ENCODE data around the gene CD6. TPM values are rescaled to one million over a fixed set of nuclear protein-coding genes. Genes with fewer than 3 reads are reported as not detected.

Gene CD6
- total RNA-seq, 1 experiment from 2014 or later = 0.23 TPM

DNA sequence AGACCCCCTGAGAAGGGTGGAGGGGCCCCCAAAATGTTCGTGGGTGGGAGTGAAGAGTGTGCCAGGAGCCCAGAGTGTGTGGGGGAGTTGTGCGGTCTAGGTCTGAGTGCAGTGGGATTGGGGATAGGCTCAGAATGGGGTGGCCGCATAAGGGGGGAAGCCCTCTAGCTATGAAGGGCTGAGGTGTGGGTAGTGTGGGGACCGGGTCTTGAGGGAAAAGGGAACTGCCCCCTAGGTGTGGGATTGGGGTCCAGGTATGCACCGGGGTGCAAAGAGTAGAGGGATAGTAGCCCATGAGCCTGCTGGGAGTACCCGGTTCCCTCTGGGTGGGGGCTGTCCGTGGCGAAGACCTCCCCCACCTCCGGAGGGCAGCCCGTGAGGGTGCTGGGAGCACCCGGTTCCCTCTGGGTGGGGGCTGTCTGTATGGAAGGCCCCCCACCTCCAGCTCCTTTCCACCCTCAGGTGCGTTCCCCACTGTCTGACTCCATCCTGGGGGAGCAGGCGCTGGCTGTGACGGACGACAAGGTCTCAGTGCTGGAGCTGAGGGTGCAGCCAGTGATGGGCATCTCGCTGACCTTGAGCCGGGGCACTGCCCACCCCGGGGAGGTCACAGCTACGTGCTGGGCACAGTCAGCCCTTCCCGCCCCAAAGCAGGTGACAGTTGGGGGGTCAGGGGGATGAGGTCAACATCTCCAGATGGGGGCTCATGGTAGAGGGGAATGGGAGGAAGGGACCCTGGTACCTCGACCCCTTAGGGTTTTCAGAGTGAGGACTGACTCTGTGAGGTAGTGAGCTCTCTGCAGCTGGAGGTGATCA is 36.5 kb upstream of the CD6 start:
- H3K27me3 ChIP-seq (replicated peaks; ENCODE audit: control insufficient read depth, insufficient read depth, low read length) = no peaks in the 10 kb centered on the region
- H3K36me3 ChIP-seq (ENCODE audit: control insufficient read depth, insufficient read depth, low read length) = peaks cover 3% of the 10 kb centered on the region
- Mint-ChIP-seq H3K4me3 (ENCODE audit: unreplicated experiment) (no peak overlapping the region), H3K27ac (ENCODE audit: unreplicated experiment) (no peak overlapping the region), H3K9me3 (ENCODE audit: unreplicated experiment) (no peaks in the 10 kb centered on the region), H3K4me1 (ENCODE audit: low read depth, unreplicated experiment) (peaks cover 9% of the 10 kb centered on the region), H3K27me3 (ENCODE audit: insufficient read depth, unreplicated experiment) (no peaks in the 10 kb centered on the region), H3K36me3 (ENCODE audit: insufficient read depth, unreplicated experiment) (peaks cover 22% of the 10 kb centered on the region)
- no peaks in the 10 kb centered on the region; the same call in 1 of the 2 replicates for H3K4me1 ChIP-seq
- DNase-seq = no peak
- intact Hi-C loops (cut with micrococcal nuclease; ENCODE audit: unreplicated experiment) = no loop called here
- TF ChIP-seq, protein P1, sequence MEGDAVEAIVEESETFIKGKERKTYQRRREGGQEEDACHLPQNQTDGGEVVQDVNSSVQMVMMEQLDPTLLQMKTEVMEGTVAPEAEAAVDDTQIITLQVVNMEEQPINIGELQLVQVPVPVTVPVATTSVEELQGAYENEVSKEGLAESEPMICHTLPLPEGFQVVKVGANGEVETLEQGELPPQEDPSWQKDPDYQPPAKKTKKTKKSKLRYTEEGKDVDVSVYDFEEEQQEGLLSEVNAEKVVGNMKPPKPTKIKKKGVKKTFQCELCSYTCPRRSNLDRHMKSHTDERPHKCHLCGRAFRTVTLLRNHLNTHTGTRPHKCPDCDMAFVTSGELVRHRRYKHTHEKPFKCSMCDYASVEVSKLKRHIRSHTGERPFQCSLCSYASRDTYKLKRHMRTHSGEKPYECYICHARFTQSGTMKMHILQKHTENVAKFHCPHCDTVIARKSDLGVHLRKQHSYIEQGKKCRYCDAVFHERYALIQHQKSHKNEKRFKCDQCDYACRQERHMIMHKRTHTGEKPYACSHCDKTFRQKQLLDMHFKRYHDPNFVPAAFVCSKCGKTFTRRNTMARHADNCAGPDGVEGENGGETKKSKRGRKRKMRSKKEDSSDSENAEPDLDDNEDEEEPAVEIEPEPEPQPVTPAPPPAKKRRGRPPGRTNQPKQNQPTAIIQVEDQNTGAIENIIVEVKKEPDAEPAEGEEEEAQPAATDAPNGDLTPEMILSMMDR (IDR thresholded peaks at IDR 0.05; ENCODE audit: insufficient read depth in 1 of 2, low read depth in 1 of 2, low read length in 1 of 2, severe bottlenecking in 1 of 2, unreplicated experiment in 1 of 2) = no peak
- H3K9me3 ChIP-seq = no peaks in the 10 kb centered on the region
- no peak overlapping the region for H3K4me3 ChIP-seq (ENCODE audit: low read depth, low read length)
- BruUV-seq (replicated peaks) = no TSS peak
- POLR2A ChIA-PET = no interaction called here
- CTCF ChIA-PET = no interaction called here

DNA sequence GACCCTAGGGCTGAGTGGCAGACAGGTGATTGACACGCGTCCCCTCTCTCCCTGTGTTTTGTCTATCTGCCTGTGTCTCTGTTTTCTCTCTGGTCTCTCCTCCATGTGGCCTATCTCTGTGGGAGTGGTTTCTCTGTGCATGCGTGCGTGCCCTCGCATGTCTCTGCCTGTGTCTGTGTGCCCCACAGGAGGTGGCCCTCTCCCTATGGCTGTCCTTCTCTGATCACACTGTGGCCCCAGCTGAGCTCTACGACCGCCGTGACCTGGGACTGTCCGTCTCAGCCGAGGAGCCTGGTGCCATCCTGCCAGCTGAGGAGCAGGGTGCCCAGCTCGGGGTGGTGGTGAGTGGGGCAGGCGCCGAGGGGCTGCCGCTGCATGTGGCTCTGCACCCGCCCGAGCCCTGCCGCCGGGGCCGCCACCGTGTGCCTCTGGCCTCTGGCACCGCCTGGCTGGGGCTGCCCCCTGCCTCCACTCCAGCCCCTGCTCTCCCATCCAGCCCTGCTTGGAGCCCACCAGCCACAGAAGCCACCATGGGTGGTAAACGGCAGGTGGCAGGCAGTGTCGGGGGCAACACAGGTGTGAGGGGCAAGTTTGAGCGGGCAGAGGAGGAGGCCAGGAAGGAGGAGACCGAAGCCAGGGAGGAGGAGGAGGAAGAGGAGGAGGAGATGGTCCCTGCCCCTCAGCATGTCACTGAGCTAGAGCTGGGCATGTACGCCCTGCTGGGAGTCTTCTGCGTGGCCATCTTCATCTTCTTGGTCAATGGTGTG is 35.6 kb upstream of the CD6 start:
- H3K4me1 Mint-ChIP-seq (ENCODE audit: low read depth, unreplicated experiment) = peaks cover 13% of the 10 kb centered on the region
- POLR2A ChIA-PET = no interaction called here
- Histone ChIP-seq H3K4me3 (ENCODE audit: low read depth, low read length) (no peak overlapping the region), H3K27me3 (replicated peaks; ENCODE audit: control insufficient read depth, insufficient read depth, low read length) (no peaks in the 10 kb centered on the region), H3K4me1 (no peaks in the 10 kb centered on the region; the same call in 1 of the 2 replicates), H3K36me3 (ENCODE audit: control insufficient read depth, insufficient read depth, low read length) (peaks cover 3% of the 10 kb centered on the region), H3K9me3 (no peaks in the 10 kb centered on the region)
- CTCF ChIA-PET = no interaction called here
- intact Hi-C loops (cut with micrococcal nuclease; ENCODE audit: unreplicated experiment) = no loop called here
- no peak overlapping the region for H3K4me3 Mint-ChIP-seq (ENCODE audit: unreplicated experiment)
- no peaks in the 10 kb centered on the region for H3K27me3 Mint-ChIP-seq (ENCODE audit: insufficient read depth, unreplicated experiment)
- no TSS peak for BruUV-seq (replicated peaks)
- H3K27ac Mint-ChIP-seq (ENCODE audit: unreplicated experiment) = no peak overlapping the region
- peaks cover 26% of the 10 kb centered on the region for H3K36me3 Mint-ChIP-seq (ENCODE audit: insufficient read depth, unreplicated experiment)
- no peaks in the 10 kb centered on the region for H3K9me3 Mint-ChIP-seq (ENCODE audit: unreplicated experiment)
- TF ChIP-seq, protein P1 (IDR thresholded peaks at IDR 0.05; ENCODE audit: insufficient read depth in 1 of 2, low read depth in 1 of 2, low read length in 1 of 2, severe bottlenecking in 1 of 2, unreplicated experiment in 1 of 2) = no peak
- DNase-seq = no peak

DNA sequence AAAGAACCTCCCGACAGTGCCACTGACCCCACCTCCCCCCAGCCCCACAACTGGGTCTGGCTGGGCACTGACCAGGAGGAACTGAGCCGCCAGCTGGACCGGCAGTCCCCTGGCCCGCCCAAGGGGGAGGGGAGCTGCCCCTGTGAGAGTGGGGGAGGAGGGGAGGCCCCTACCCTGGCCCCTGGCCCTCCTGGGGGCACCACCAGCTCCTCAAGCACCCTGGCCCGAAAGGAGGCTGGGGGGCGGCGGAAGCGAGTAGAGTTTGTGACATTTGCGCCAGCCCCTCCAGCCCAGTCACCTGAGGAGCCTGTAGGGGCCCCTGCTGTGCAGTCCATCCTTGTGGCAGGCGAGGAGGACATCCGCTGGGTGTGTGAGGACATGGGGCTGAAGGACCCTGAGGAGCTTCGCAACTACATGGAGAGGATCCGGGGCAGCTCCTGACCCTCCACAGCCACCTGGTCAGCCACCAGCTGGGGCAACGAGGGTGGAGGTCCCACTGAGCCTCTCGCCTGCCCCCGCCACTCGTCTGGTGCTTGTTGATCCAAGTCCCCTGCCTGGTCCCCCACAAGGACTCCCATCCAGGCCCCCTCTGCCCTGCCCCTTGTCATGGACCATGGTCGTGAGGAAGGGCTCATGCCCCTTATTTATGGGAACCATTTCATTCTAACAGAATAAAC is 34.9 kb upstream of the CD6 start:
- H3K9me3 Mint-ChIP-seq (ENCODE audit: unreplicated experiment) = no peaks in the 10 kb centered on the region
- H3K4me1 Mint-ChIP-seq (ENCODE audit: low read depth, unreplicated experiment) = peaks cover 13% of the 10 kb centered on the region
- H3K27me3 Mint-ChIP-seq (ENCODE audit: insufficient read depth, unreplicated experiment) = no peaks in the 10 kb centered on the region
- Histone ChIP-seq H3K4me3 (ENCODE audit: low read depth, low read length) (no peak overlapping the region), H3K27me3 (replicated peaks; ENCODE audit: control insufficient read depth, insufficient read depth, low read length) (no peaks in the 10 kb centered on the region), H3K4me1 (no peaks in the 10 kb centered on the region; the same call in 1 of the 2 replicates), H3K9me3 (no peaks in the 10 kb centered on the region), H3K36me3 (ENCODE audit: control insufficient read depth, insufficient read depth, low read length) (peaks cover 2% of the 10 kb centered on the region)
- no TSS peak for BruUV-seq (replicated peaks)
- H3K27ac Mint-ChIP-seq (ENCODE audit: unreplicated experiment) = no peak overlapping the region
- TF ChIP-seq, protein P1 (IDR thresholded peaks at IDR 0.05; ENCODE audit: insufficient read depth in 1 of 2, low read depth in 1 of 2, low read length in 1 of 2, severe bottlenecking in 1 of 2, unreplicated experiment in 1 of 2) = no peak
- peaks cover 26% of the 10 kb centered on the region for H3K36me3 Mint-ChIP-seq (ENCODE audit: insufficient read depth, unreplicated experiment)
- H3K4me3 Mint-ChIP-seq (ENCODE audit: unreplicated experiment) = no peak overlapping the region
- intact Hi-C loops (cut with micrococcal nuclease; ENCODE audit: unreplicated experiment) = no loop called here
- POLR2A ChIA-PET = no interaction called here
- DNase-seq = no peak
- CTCF ChIA-PET = no interaction called here
